GM12878 (cell line): ENCODE results near the gene SARM1. TPM values are rescaled to one million over a fixed set of nuclear protein-coding genes. Genes with fewer than 3 reads are reported as not detected.

Source experiments
- ATAC-seq: fragments of 200-7000 bp; cut with Tn5 transposase; 3 replicates; pipeline ENCODE4 v1.9.1; 2020; ENCODE audit warnings: mild to moderate bottlenecking, moderate library complexity
- BruUV-seq: library from RNA; stranded (reverse); fragments of 400-500 nt; replicated peaks from 2 replicates; lab custom pipeline; 2021; lab: Mats Ljungman, UMichigan
- CTCF ChIA-PET: fragments of 300-600 bp; sonication (Branson Sonifier 250); formaldehyde crosslinking; extraction: SDS; loops from one replicate; lab custom pipeline; 2021; ENCODE audit warnings: inconsistent platforms; lab: Yijun Ruan, JAX
- POLR2A ChIA-PET: fragments of 350-600 bp; formaldehyde crosslinking; extraction: SDS; loops from one replicate; lab custom pipeline; 2021; ENCODE audit warnings: inconsistent platforms; lab: Charles Lee
- RAD21 ChIA-PET: fragments of 300-600 bp; sonication (Branson Sonifier 250); formaldehyde crosslinking; loops from one replicate; lab custom pipeline; 2023; ENCODE audit warnings: antibody characterized with exemption; ENCODE audit not compliant: unreplicated experiment; lab: Charles Lee
- SMC1A ChIA-PET: fragments of 300-600 bp; sonication (Branson Sonifier 250); formaldehyde crosslinking; loops from one replicate; lab custom pipeline; 2023; ENCODE audit not compliant: unreplicated experiment, uncharacterized antibody; lab: Charles Lee
- DNase-seq: peaks from one replicate; pipeline ENCODE4 v3.0.0-alpha.2; 2011; ENCODE audit warnings: low read depth, low spot score
- FAIRE-seq: peaks from 3 replicates; lab custom pipeline; 2011; peaks lifted over from hg19 to GRCh38; lab: Jason Lieb, UNC
- H2AFZ ChIP-seq: 2 replicates; pipeline ENCODE4 v1.6.0; 2011; ENCODE audit warnings: low read depth, low read length, control low read depth; ENCODE audit not compliant: control insufficient read depth
- H3K27ac ChIP-seq: 2 replicates; pipeline ENCODE4 v1.5.1; 2011; ENCODE audit warnings: control low read depth; ENCODE audit not compliant: control insufficient read depth, insufficient read depth
- H3K27me3 ChIP-seq, 2 experiments: replicated peaks in 1 of 2; 2 replicates each; pipeline versions ENCODE4 v1.6.0 to v1.6.1; 2011; ENCODE audit warnings: low read length in 1 of 2; ENCODE audit not compliant: control insufficient read depth in 2 of 2, insufficient read depth in 2 of 2
- H3K36me3 ChIP-seq, 2 experiments: 2 replicates each; pipeline ENCODE4 v1.5.1; 2011; ENCODE audit warnings: low read length in 1 of 2; ENCODE audit not compliant: control insufficient read depth in 2 of 2, insufficient read depth in 2 of 2
- H3K4me1 ChIP-seq: 2 replicates; pipeline ENCODE4 v1.6.1; 2011; ENCODE audit warnings: mild to moderate bottlenecking, low read length, moderate library complexity, mixed read lengths; ENCODE audit not compliant: control insufficient read depth, insufficient read depth
- H3K4me2 ChIP-seq: 2 replicates; pipeline ENCODE4 v1.6.0; 2011; ENCODE audit warnings: control low read depth; ENCODE audit not compliant: control insufficient read depth, insufficient read depth
- H3K4me3 ChIP-seq: fragments of 200-600 bp; sonication (generic); 2 replicates; pipeline ENCODE4 v1.5.1; 2016
- H3K79me2 ChIP-seq: 2 replicates; pipeline ENCODE4 v1.6.0; 2011; ENCODE audit warnings: low read length; ENCODE audit not compliant: control insufficient read depth, insufficient read depth
- H3K9ac ChIP-seq: 2 replicates; pipeline ENCODE4 v1.8.0; 2011; ENCODE audit warnings: low read length, control low read depth, mixed read lengths; ENCODE audit not compliant: control insufficient read depth, insufficient read depth
- H3K9me3 ChIP-seq: replicated peaks from 3 replicates; pipeline ENCODE4 v1.5.1; 2011; ENCODE audit warnings: mild to moderate bottlenecking, low read length; ENCODE audit not compliant: control insufficient read depth, insufficient read depth
- H4K20me1 ChIP-seq: 2 replicates; pipeline ENCODE4 v1.6.0; 2011; ENCODE audit not compliant: control insufficient read depth, insufficient read depth
- BACH1 ChIP-seq: fragments of 450-650 bp; IDR thresholded peaks from 2 replicates; pipeline ENCODE4 v1.6.1; 2017; ENCODE audit warnings: mild to moderate bottlenecking, borderline replicate concordance
- BCL3 ChIP-seq: IDR thresholded peaks from 2 replicates; pipeline ENCODE4 v1.6.1; 2011; ENCODE audit warnings: borderline replicate concordance, low read depth, mild to moderate bottlenecking, moderate library complexity, low read length; ENCODE audit not compliant: insufficient read depth, poor library complexity, severe bottlenecking
- EGR1 ChIP-seq, 2 experiments: IDR thresholded peaks; 1 replicate in 1 of 2; 2 replicates in 1 of 2; pipeline ENCODE4 v1.6.1; 2011 to 2012; ENCODE audit warnings: low read depth in 2 of 2, low read length in 2 of 2, borderline replicate concordance in 1 of 2, mild to moderate bottlenecking in 1 of 2, moderate library complexity in 1 of 2
- RFX5 ChIP-seq: IDR thresholded peaks from 2 replicates; pipeline ENCODE4 v1.6.1; 2011; ENCODE audit warnings: low read depth, low read length, improper control_type of control experiment
- TARDBP ChIP-seq: IDR thresholded peaks from 2 replicates; pipeline ENCODE4 v1.6.1; 2016; ENCODE audit warnings: borderline replicate concordance
- TCF12 ChIP-seq: IDR thresholded peaks from 2 replicates; pipeline ENCODE4 v1.6.1; 2011; ENCODE audit warnings: low read depth, mild to moderate bottlenecking, low read length
- TCF3 ChIP-seq: IDR thresholded peaks from 2 replicates; pipeline ENCODE4 v1.6.1; 2012; ENCODE audit warnings: low read depth, mild to moderate bottlenecking, low read length, borderline replicate concordance; ENCODE audit not compliant: insufficient read depth
- TCF7 ChIP-seq: IDR thresholded peaks from 2 replicates; pipeline ENCODE4 v1.6.1; 2014; ENCODE audit warnings: antibody characterized with exemption, borderline replicate concordance
- ZNF384 ChIP-seq: IDR thresholded peaks from 2 replicates; pipeline ENCODE4 v1.6.1; 2012; ENCODE audit warnings: low read depth, mild to moderate bottlenecking, low read length, improper control_type of control experiment, borderline replicate concordance
- ZZZ3 ChIP-seq: IDR thresholded peaks from 2 replicates; pipeline ENCODE4 v1.6.1; 2011; ENCODE audit warnings: low read depth; ENCODE audit not compliant: control insufficient read depth, insufficient read length
- WGBS: methylation state at CpG from one replicate; pipeline ENCODE4 v1.1.6; 2016; ENCODE audit warnings: low lambda C conversion rate; ENCODE audit not compliant: insufficient replicate concordance, insufficient coverage; ENCODE audit errors: missing lambda C conversion rate; 5-methylcytosine and 5-hydroxymethylcytosine counted together
- in situ Hi-C: fragments of 300-500 bp; cut with MboI; formaldehyde crosslinking; loops from 9 replicates; pipeline ENCODE4 v1.14.3; 2018; ENCODE audit warnings: mixed read lengths
- intact Hi-C: fragments of 100-400 bp; cut with micrococcal nuclease; formaldehyde crosslinking; loops from one replicate; pipeline ENCODE4 v1.14.2; 2022; ENCODE audit not compliant: unreplicated experiment
- polyA plus RNA-seq, 11 experiments: library from polyadenylated mRNA; depleted of rRNA in 4 of 11; unstranded in 6 of 11; stranded (reverse) in 5 of 11; fragments of >200 nt; fragmentation: Nextera tagmentation in 4 of 11; fragmentation: Illumina TruSeq in 1 of 11; extraction: Ambion mirVana in 4 of 11; extraction: Trizol in 1 of 11; gene quantifications; 1 replicate in 1 of 11; 2 replicates in 10 of 11; pipeline versions ENCODE4 v1.2.1 to v1.2.3, GENCODE V29; 2011 to 2016; ENCODE audit warnings: inconsistent platforms in 2 of 11, missing spikeins in 2 of 11, low read depth in 1 of 11
- total RNA-seq, 4 experiments: library from RNA; depleted of rRNA in 3 of 4; stranded (reverse); fragments of >200 nt in 3 of 4; fragmentation: Illumina TruSeq in 1 of 4; extraction: Trizol in 1 of 4; gene quantifications; 2 replicates each; pipeline versions ENCODE4 v1.2.1 to v1.2.3, GENCODE V29; 2013 to 2021
- TF ChIP-seq, protein P1 (sequence below): fragments of 450-650 bp; conservative IDR thresholded peaks from 2 replicates; pipeline ENCODE4 v1.6.1; 2017; ENCODE audit warnings: mild to moderate bottlenecking, moderate library complexity
- TF ChIP-seq, protein P2 (sequence below): fragments of 450-650 bp; IDR thresholded peaks from 2 replicates; pipeline ENCODE4 v1.6.1; 2014; ENCODE audit warnings: mild to moderate bottlenecking
- TF ChIP-seq, protein P3 (sequence below): fragments of 450-650 bp; IDR thresholded peaks from 2 replicates; pipeline ENCODE4 v1.6.1; 2016; ENCODE audit warnings: mild to moderate bottlenecking

Gene SARM1
- total and polyA plus RNA-seq, 10 of the 15 experiments (the other 5 are each of a cell fraction or from before 2014, with no cell fraction given) = 0.56 to 25.3 (median 11.9) TPM

DNA sequence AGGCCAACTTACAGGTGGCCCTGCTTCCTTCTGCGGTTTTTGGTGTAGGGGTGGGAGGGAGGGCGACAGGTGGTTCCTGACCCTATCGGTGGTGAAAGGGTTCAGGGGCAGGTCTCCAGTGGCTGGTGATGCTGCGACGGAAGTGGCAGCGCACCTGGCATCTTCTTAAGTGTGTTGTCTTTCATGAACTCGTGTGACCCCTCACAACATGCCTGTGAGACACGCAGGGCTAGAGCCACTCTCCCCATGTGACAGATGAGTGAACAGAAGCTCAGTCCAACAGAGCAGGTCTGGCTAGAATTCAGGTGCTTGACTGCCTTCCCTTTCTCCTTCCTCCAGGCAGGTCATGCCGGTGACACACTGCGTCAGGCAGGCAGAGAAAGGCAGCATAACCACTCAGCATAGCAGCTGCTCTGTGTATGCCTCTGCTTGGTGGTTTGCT is 28.0 kb upstream of the SARM1 start:
- peaks cover 16 to 27% of the 10 kb centered on the region in 2 experiments for H3K36me3 ChIP-seq
- H3K4me1 ChIP-seq = no peaks in the 10 kb centered on the region
- CTCF ChIA-PET = no interaction called here
- in situ Hi-C loops = loop anchor here (5.0 kb wide), 1 partner anchor 51 kb away; no protein-coding TSS in a partner anchor
- intact Hi-C loops = no loop called here
- H3K79me2 ChIP-seq = no peaks in the 10 kb centered on the region
- POLR2A ChIA-PET = interaction anchor here (0.6 kb wide), 1 partner anchor 10 kb away, joined by 3 read pairs; no protein-coding TSS in a partner anchor
- no peak overlapping the region for H2AFZ ChIP-seq
- no peak; the same call in 2 of the 3 replicates for ATAC-seq
- H3K4me2 ChIP-seq = no peak overlapping the region
- RAD21 ChIA-PET = no interaction called here
- no peaks in the 10 kb centered on the region for H3K9me3 ChIP-seq
- BruUV-seq = no TSS peak
- SMC1A ChIA-PET = interaction anchor here (0.5 kb wide), 1 partner anchor 280 kb away, joined by 4 read pairs; no protein-coding TSS in a partner anchor
- FAIRE-seq = no peak
- H4K20me1 ChIP-seq = no peaks in the 10 kb centered on the region
- H3K9ac ChIP-seq = no peak overlapping the region
- no peak overlapping the region for H3K27ac ChIP-seq
- H3K4me3 ChIP-seq = no peak overlapping the region
- H3K27me3 ChIP-seq = no peaks in the 10 kb centered on the region
- no peak for DNase-seq
- 93% methylated on average over 10 of the region's 10 CpGs for WGBS
- TF ChIP-seq, protein P1, sequence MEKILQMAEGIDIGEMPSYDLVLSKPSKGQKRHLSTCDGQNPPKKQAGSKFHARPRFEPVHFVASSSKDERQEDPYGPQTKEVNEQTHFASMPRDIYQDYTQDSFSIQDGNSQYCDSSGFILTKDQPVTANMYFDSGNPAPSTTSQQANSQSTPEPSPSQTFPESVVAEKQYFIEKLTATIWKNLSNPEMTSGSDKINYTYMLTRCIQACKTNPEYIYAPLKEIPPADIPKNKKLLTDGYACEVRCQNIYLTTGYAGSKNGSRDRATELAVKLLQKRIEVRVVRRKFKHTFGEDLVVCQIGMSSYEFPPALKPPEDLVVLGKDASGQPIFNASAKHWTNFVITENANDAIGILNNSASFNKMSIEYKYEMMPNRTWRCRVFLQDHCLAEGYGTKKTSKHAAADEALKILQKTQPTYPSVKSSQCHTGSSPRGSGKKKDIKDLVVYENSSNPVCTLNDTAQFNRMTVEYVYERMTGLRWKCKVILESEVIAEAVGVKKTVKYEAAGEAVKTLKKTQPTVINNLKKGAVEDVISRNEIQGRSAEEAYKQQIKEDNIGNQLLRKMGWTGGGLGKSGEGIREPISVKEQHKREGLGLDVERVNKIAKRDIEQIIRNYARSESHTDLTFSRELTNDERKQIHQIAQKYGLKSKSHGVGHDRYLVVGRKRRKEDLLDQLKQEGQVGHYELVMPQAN = no peak
- TF ChIP-seq TCF7 (no peak), BACH1 (no peak), TCF12 (no peak), TCF3 (no peak), TARDBP (no peak), EGR1 (IDR thresholded peaks at IDR 0.05; ENCODE audit: borderline replicate concordance in 1 of 2, low read depth in 2 of 2, low read length in 2 of 2) (no peak), ZNF384 (no peak), BCL3 (no peak), ZZZ3 (no peak), RFX5 (no peak)
- TF ChIP-seq, protein P2, sequence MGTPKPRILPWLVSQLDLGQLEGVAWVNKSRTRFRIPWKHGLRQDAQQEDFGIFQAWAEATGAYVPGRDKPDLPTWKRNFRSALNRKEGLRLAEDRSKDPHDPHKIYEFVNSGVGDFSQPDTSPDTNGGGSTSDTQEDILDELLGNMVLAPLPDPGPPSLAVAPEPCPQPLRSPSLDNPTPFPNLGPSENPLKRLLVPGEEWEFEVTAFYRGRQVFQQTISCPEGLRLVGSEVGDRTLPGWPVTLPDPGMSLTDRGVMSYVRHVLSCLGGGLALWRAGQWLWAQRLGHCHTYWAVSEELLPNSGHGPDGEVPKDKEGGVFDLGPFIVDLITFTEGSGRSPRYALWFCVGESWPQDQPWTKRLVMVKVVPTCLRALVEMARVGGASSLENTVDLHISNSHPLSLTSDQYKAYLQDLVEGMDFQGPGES = no peak
- TF ChIP-seq, protein P3, sequence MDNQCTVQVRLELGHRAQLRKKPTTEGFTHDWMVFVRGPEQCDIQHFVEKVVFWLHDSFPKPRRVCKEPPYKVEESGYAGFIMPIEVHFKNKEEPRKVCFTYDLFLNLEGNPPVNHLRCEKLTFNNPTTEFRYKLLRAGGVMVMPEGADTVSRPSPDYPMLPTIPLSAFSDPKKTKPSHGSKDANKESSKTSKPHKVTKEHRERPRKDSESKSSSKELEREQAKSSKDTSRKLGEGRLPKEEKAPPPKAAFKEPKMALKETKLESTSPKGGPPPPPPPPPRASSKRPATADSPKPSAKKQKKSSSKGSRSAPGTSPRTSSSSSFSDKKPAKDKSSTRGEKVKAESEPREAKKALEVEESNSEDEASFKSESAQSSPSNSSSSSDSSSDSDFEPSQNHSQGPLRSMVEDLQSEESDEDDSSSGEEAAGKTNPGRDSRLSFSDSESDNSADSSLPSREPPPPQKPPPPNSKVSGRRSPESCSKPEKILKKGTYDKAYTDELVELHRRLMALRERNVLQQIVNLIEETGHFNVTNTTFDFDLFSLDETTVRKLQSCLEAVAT = no peak
